H1 (cell line): ENCODE measurements around the gene FAAP100. TPM values are rescaled to one million over a fixed set of nuclear protein-coding genes. Genes with fewer than 3 reads are reported as not detected.

Experiments used
- CTCF ChIA-PET: fragments of 300-600 bp; sonication (Branson Sonifier 250); formaldehyde crosslinking; loops from one replicate; lab custom pipeline; 2021; ENCODE audit not compliant: partially characterized antibody; lab: Charles Lee
- POLR2A ChIA-PET: fragments of 300-600 bp; sonication (Branson Sonifier 250); formaldehyde crosslinking; loops from one replicate; lab custom pipeline; 2021; ENCODE audit warnings: inconsistent platforms; ENCODE audit not compliant: partially characterized antibody; lab: Charles Lee
- DNase-seq, 2 experiments: peaks; one replicate each; pipeline versions ENCODE4 v3.0.0 to v3.0.0-alpha.2; 2010 to 2022; ENCODE audit warnings: low spot score in 2 of 2, low read depth in 1 of 2, mixed read lengths in 1 of 2
- FAIRE-seq: peaks from 2 replicates; lab custom pipeline; 2011; peaks lifted over from hg19 to GRCh38; lab: Jason Lieb, UNC
- H2AFZ ChIP-seq: 2 replicates; pipeline ENCODE4 v1.8.1; 2012; ENCODE audit warnings: low read length, inconsistent platforms
- H2AK5ac ChIP-seq: 2 replicates; pipeline ENCODE4 v1.6.1; 2013; ENCODE audit warnings: low read depth, low read length
- H2BK120ac ChIP-seq: replicated peaks from 2 replicates; pipeline ENCODE3; 2013; ENCODE audit warnings: low read depth, low read length, inconsistent platforms
- H2BK12ac ChIP-seq: 2 replicates; pipeline ENCODE4 v1.6.1; 2013; ENCODE audit warnings: low read depth, low read length
- H2BK15ac ChIP-seq: 2 replicates; pipeline ENCODE4 v1.6.1; 2013; ENCODE audit warnings: low read length
- H2BK20ac ChIP-seq: 2 replicates; pipeline ENCODE4 v1.6.1; 2013; ENCODE audit warnings: low read length
- H2BK5ac ChIP-seq: 2 replicates; pipeline ENCODE4 v1.6.1; 2013; ENCODE audit warnings: low read depth, low read length
- H3K14ac ChIP-seq: 2 replicates; pipeline ENCODE4 v1.6.1; 2013; ENCODE audit warnings: inconsistent platforms; ENCODE audit not compliant: insufficient read length
- H3K18ac ChIP-seq: 2 replicates; pipeline ENCODE4 v1.6.1; 2013; ENCODE audit warnings: low read length; ENCODE audit errors: extremely low read depth
- H3K23ac ChIP-seq: 2 replicates; pipeline ENCODE4 v1.6.1; 2013; ENCODE audit warnings: inconsistent platforms; ENCODE audit not compliant: insufficient read length
- H3K23me2 ChIP-seq: 2 replicates; pipeline ENCODE4 v1.6.1; 2013; ENCODE audit warnings: low read depth, low read length
- H3K27ac ChIP-seq: 2 replicates; pipeline ENCODE4 v1.6.1; 2011; ENCODE audit warnings: low read depth, low read length, inconsistent platforms
- H3K27me3 ChIP-seq, 4 experiments: replicated peaks in 1 of 4; 1 replicate in 1 of 4; 2 replicates in 3 of 4; pipeline versions ENCODE4 v1.6.1 to v1.8.1; 2011 to 2013; ENCODE audit warnings: low read length in 3 of 4, mild to moderate bottlenecking in 3 of 4, inconsistent platforms in 2 of 4, mixed read lengths in 2 of 4, moderate library complexity in 1 of 4; ENCODE audit not compliant: control insufficient read depth in 3 of 4, insufficient read depth in 3 of 4; ENCODE audit errors: extremely low read depth in 1 of 4
- H3K36me3 ChIP-seq, 4 experiments: 2 replicates each; pipeline versions ENCODE4 v1.6.1 to v1.8.1; 2011 to 2013; ENCODE audit warnings: mild to moderate bottlenecking in 4 of 4, low read length in 3 of 4, moderate library complexity in 2 of 4, control low read depth in 1 of 4, inconsistent platforms in 1 of 4; ENCODE audit not compliant: insufficient read depth in 4 of 4, control insufficient read depth in 2 of 4
- H3K4ac ChIP-seq: replicated peaks from 2 replicates; pipeline ENCODE3; 2013; ENCODE audit warnings: low read length, low read depth, mixed read lengths, inconsistent platforms; ENCODE audit not compliant: insufficient read length
- H3K4me1 ChIP-seq, 4 experiments: replicated peaks in 1 of 4; 1 replicate in 1 of 4; 2 replicates in 3 of 4; pipeline versions ENCODE4 v1.6.1 to v1.8.1; 2011 to 2013; ENCODE audit warnings: low read length in 3 of 4, inconsistent platforms in 2 of 4, mixed read lengths in 1 of 4; ENCODE audit not compliant: insufficient read depth in 4 of 4, control insufficient read depth in 3 of 4
- H3K4me2 ChIP-seq, 2 experiments: 2 replicates each; pipeline versions ENCODE4 v1.6.1 to v1.8.1; 2011 to 2013; ENCODE audit warnings: low read depth in 2 of 2, low read length in 2 of 2, control low read depth in 1 of 2, inconsistent platforms in 1 of 2, mild to moderate bottlenecking in 1 of 2; ENCODE audit not compliant: insufficient read depth in 1 of 2
- H3K4me3 ChIP-seq, 4 experiments: fragments of 200-600, 300-600 bp in 1 of 4; sonication (generic), shearing (Covaris generic), sonication (Bioruptor Twin) in 1 of 4; 2 replicates each; pipeline versions ENCODE4 v1.5.1 to v1.8.1; 2011 to 2016; ENCODE audit warnings: low read length in 4 of 4, low read depth in 3 of 4, control low read depth in 2 of 4, inconsistent platforms in 2 of 4, mild to moderate bottlenecking in 2 of 4, mixed read lengths in 1 of 4, moderate library complexity in 1 of 4; ENCODE audit not compliant: insufficient read depth in 2 of 4; ENCODE audit errors: extremely low read depth in 1 of 4
- H3K56ac ChIP-seq: replicated peaks from 2 replicates; pipeline ENCODE3; 2013; ENCODE audit warnings: low read depth, mild to moderate bottlenecking, mixed read lengths, low read length, inconsistent platforms; ENCODE audit not compliant: insufficient read length
- H3K79me1 ChIP-seq: 2 replicates; pipeline ENCODE4 v1.6.1; 2013; ENCODE audit warnings: low read depth, low read length, control low read depth
- H3K79me2 ChIP-seq, 2 experiments: 2 replicates each; pipeline versions ENCODE4 v1.6.1 to v1.8.1; 2012 to 2013; ENCODE audit warnings: low read length in 2 of 2, mild to moderate bottlenecking in 2 of 2, inconsistent platforms in 1 of 2; ENCODE audit not compliant: insufficient read depth in 2 of 2, control insufficient read depth in 1 of 2
- H3K9ac ChIP-seq, 4 experiments: replicated peaks in 1 of 4; 1 replicate in 1 of 4; 2 replicates in 3 of 4; pipeline versions ENCODE4 v1.6.1 to v1.8.1; 2011 to 2013; ENCODE audit warnings: low read depth in 3 of 4, low read length in 3 of 4, control low read depth in 2 of 4, mild to moderate bottlenecking in 2 of 4, moderate library complexity in 2 of 4, inconsistent platforms in 1 of 4; ENCODE audit errors: extremely low read depth in 1 of 4
- H3K9me3 ChIP-seq, 2 experiments: 2 replicates each; pipeline versions ENCODE4 v1.6.1 to v1.8.1; 2012 to 2013; ENCODE audit warnings: mild to moderate bottlenecking in 2 of 2, moderate library complexity in 2 of 2, control low read depth in 1 of 2, inconsistent platforms in 1 of 2, low read depth in 1 of 2, low read length in 1 of 2, mixed read lengths in 1 of 2; ENCODE audit not compliant: insufficient read depth in 2 of 2
- H4K20me1 ChIP-seq, 2 experiments: replicated peaks in 1 of 2; 2 replicates each; pipeline versions ENCODE3 to v1.8.1; 2011 to 2013; ENCODE audit warnings: inconsistent platforms in 2 of 2, low read length in 2 of 2, mild to moderate bottlenecking in 1 of 2; ENCODE audit not compliant: insufficient read depth in 2 of 2, control insufficient read depth in 1 of 2
- H4K5ac ChIP-seq: 2 replicates; pipeline ENCODE4 v1.6.1; 2013; ENCODE audit warnings: low read length, low read depth, mixed read lengths, inconsistent platforms; ENCODE audit not compliant: insufficient read length
- H4K8ac ChIP-seq: 2 replicates; pipeline ENCODE4 v1.8.0; 2013; ENCODE audit warnings: mild to moderate bottlenecking, moderate library complexity, low read length, inconsistent platforms; ENCODE audit not compliant: insufficient read depth; ENCODE audit errors: extremely low read depth
- H4K91ac ChIP-seq: replicated peaks from 2 replicates; pipeline ENCODE3; 2013; ENCODE audit warnings: low read length, mixed read lengths, inconsistent platforms; ENCODE audit not compliant: insufficient read length
- CHD1 ChIP-seq: IDR thresholded peaks from 2 replicates; pipeline ENCODE4 v1.6.1; 2012; ENCODE audit warnings: low read depth, low read length, improper control_type of control experiment
- CREB1 ChIP-seq: IDR thresholded peaks from 2 replicates; pipeline ENCODE4 v1.6.1; 2012; ENCODE audit warnings: inconsistent platforms
- FOSL1 ChIP-seq: IDR thresholded peaks from 2 replicates; pipeline ENCODE4 v1.6.1; 2011; ENCODE audit warnings: mild to moderate bottlenecking, low read depth, low read length, moderate library complexity; ENCODE audit not compliant: insufficient read depth
- JUND ChIP-seq: IDR thresholded peaks from 2 replicates; pipeline ENCODE4 v1.6.1; 2011; ENCODE audit warnings: mild to moderate bottlenecking, improper control_type of control experiment, low read length
- KDM4A ChIP-seq: IDR thresholded peaks from one replicate; pipeline ENCODE4 v1.7.1; 2012; ENCODE audit warnings: low read depth, mild to moderate bottlenecking, moderate library complexity, low read length, inconsistent platforms; ENCODE audit not compliant: severe bottlenecking
- SIX5 ChIP-seq: IDR thresholded peaks from 2 replicates; pipeline ENCODE4 v1.6.1; 2011; ENCODE audit warnings: mild to moderate bottlenecking, low read depth, low read length
- SP2 ChIP-seq: IDR thresholded peaks from 2 replicates; pipeline ENCODE4 v1.6.1; 2012; ENCODE audit warnings: mild to moderate bottlenecking, low read length, inconsistent platforms
- WGBS, 2 experiments: shearing (Covaris generic) in 1 of 2; methylation state at CpG; one replicate each; pipeline versions ENCODE4 v1.1.6 to v1.1.7; 2013 to 2015; ENCODE audit warnings: low lambda C conversion rate in 2 of 2, mixed read lengths in 2 of 2, inconsistent platforms in 1 of 2, low coverage in 1 of 2, missing lambda C conversion rate in 1 of 2; ENCODE audit not compliant: insufficient replicate concordance in 2 of 2, insufficient coverage in 1 of 2, insufficient read length in 1 of 2; ENCODE audit errors: extremely low coverage in 1 of 2, missing lambda C conversion rate in 1 of 2; 5-methylcytosine and 5-hydroxymethylcytosine counted together
- polyA plus RNA-seq, 7 experiments: library from polyadenylated mRNA; depleted of rRNA in 3 of 7; stranded (reverse) in 5 of 7; unstranded in 2 of 7; fragments of >200 nt in 5 of 7; fragments of 200-250 nt in 2 of 7; gene quantifications; 1 replicate in 5 of 7; 2 replicates in 1 of 7; 4 replicates in 1 of 7; pipeline versions ENCODE4 v1.2.1 to v1.2.3, GENCODE V29; 2011 to 2013; ENCODE audit warnings: missing spikeins in 2 of 7, mixed read lengths in 2 of 7
- total RNA-seq: library from RNA; stranded (reverse); fragmentation: NEBNext Ultra II Directional; extraction: Animal tissue kit (Norgen Biotek cat#: 25700); gene quantifications from 2 replicates; pipeline ENCODE4 v1.2.1, GENCODE V29; 2021

Gene FAAP100
- total and polyA plus RNA-seq, 2 of the 8 experiments (the other 6 are each of a cell fraction or from before 2014, with no cell fraction given), result 23.2 to 41.8 TPM

- no peak overlapping the region for H2BK120ac ChIP-seq
- peak overlapping the region; percentile 90 for H3K56ac ChIP-seq
- H3K27me3 ChIP-seq, result peaks cover 8 to 28% (median 24%) of the 10 kb centered on the region in 4 experiments; a peak in 6 of 7 replicates
- H2AK5ac ChIP-seq, result peak overlapping the region; percentile 82; the same call in 1 of the 2 replicates
- no peak overlapping the region; the same call in 1 of the 2 replicates for H4K8ac ChIP-seq
- peaks cover 4 to 8% of the 10 kb centered on the region in 2 experiments; a peak in 2 of 4 replicates for H3K9me3 ChIP-seq
- TF ChIP-seq KDM4A (no peak), CHD1 (no peak), FOSL1 (no peak), CREB1 (no peak), SIX5 (no peak), JUND (no peak), SP2 (no peak)
- H4K91ac ChIP-seq, result no peak overlapping the region
- H3K4me1 ChIP-seq, result peaks cover 0 to 11% (median 4%) of the 10 kb centered on the region in 4 experiments; a peak in 4 of 7 replicates
- no peak overlapping the region for H3K23ac ChIP-seq
- H3K9ac ChIP-seq, result no peak overlapping the region
- no peak overlapping the region for H3K18ac ChIP-seq
- H3K27ac ChIP-seq, result no peak overlapping the region
- H4K5ac ChIP-seq, result no peak overlapping the region
- no peak overlapping the region for H3K4ac ChIP-seq
- CTCF ChIA-PET, result interaction anchor here (0.6 kb wide), 1 partner anchor 537 kb away, joined by 3 read pairs; no protein-coding TSS in a partner anchor
- H3K79me2 ChIP-seq, result no peaks in the 10 kb centered on the region
- H3K79me1 ChIP-seq, result no peaks in the 10 kb centered on the region
- no peak for FAIRE-seq
- H2AFZ ChIP-seq, result no peak overlapping the region
- no peak overlapping the region for H2BK12ac ChIP-seq
- H2BK15ac ChIP-seq, result no peak overlapping the region
- 89% methylated on average over 11 of the region's 11 CpGs; no CpG with 5 or more reads in 1 of the 2 experiments for WGBS, 2 experiments
- POLR2A ChIA-PET, result interaction anchor here (0.6 to 2.8 kb wide), 5 partner anchors 9 to 24 kb away, joined by 3 to 16 read pairs (median 4); partner anchors contain the start of genes ACTG1 and FAAP100
- no peak overlapping the region for H3K4me3 ChIP-seq
- H3K4me2 ChIP-seq, result no peak overlapping the region
- no peak overlapping the region for H2BK5ac ChIP-seq
- no peak overlapping the region for H2BK20ac ChIP-seq
- H3K14ac ChIP-seq, result no peak overlapping the region
- H4K20me1 ChIP-seq, result peaks cover 0 to 10% of the 10 kb centered on the region in 2 experiments
- peaks cover 28% of the 10 kb centered on the region; the same call in 1 of the 2 replicates for H3K23me2 ChIP-seq
- DNase-seq, result no peak
- no peaks in the 10 kb centered on the region for H3K36me3 ChIP-seq
Measured at GRCh38 chr17:81532490-81533287, 19.5 kb downstream of the FAAP100 start.
